ENCODE data around the gene C6orf47.

Gene C6orf47

DNA sequence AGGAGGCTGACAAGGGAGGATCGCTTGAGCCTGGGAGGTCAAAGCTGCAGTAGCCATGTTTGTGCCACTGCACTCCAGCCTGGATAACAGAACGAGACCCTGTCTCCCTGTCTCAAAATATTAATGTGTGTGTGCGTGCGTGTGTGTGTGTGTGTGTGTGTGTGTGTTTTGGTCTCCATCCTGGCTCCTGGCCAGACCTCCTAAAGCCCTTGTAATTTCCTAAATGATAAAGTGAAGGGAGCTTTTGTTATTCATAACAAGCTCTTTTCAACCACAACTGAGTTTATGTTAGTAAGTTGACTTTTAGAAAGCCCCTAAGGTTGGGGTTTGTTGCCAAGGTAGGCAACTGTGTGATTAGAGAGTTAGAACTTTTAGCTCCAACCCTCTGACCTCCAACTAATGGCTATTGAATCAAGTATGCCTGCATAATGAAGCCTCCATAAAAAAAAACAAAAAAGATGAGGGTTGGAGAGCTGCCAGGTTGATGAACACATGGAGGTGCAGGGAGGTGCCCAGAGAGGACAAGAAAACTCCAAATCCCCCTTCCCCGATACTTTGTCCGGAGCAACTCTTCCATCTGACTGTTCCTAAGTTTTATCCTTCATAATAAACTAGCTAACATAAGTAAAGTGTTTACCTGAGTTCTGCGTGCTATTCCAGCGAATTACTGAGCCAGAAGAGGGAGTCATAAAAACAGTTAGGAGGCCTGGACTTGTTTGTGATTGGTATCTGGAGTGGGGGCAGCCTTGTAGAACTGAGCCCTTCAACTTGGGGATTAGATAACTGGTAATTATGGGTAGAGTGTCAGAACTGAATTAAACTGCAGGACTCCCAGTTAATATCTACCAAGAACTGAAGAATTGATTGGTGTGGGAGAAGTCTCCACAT, 50.8 kb downstream of the C6orf47 start:
- no peak for DNase-seq

All from stimulated activated CD4-positive, alpha-beta T cell treated with anti-CD3 and anti-CD28 coated beads, Interleukin-1b, Interleukin-23, amount 100 ng/mL, for 48 hours (primary cell).